OCI-LY7 (cell line): ENCODE results near the gene MYT1.

Experiments used
- EZH2phosphoT487 ChIP-seq: fragments of 200-600 bp; sonication (generic); IDR thresholded peaks from 2 replicates; pipeline ENCODE4 v1.6.1; 2018; ENCODE audit warnings: low read depth, borderline replicate concordance, mild to moderate bottlenecking, mixed run types, antibody characterized with exemption, low read length, moderate library complexity, mixed read lengths
- TF ChIP-seq, protein P1 (sequence below): fragments of 200-600 bp; sonication (generic); conservative IDR thresholded peaks from 2 replicates; pipeline ENCODE4 v1.5.1; 2014; ENCODE audit warnings: mild to moderate bottlenecking, antibody characterized with exemption, low read length, moderate library complexity, mixed read lengths

GRCh38 chr20:64165866-64166600 is 1.8 kb downstream of the MYT1 start:
- TF ChIP-seq, protein P1, sequence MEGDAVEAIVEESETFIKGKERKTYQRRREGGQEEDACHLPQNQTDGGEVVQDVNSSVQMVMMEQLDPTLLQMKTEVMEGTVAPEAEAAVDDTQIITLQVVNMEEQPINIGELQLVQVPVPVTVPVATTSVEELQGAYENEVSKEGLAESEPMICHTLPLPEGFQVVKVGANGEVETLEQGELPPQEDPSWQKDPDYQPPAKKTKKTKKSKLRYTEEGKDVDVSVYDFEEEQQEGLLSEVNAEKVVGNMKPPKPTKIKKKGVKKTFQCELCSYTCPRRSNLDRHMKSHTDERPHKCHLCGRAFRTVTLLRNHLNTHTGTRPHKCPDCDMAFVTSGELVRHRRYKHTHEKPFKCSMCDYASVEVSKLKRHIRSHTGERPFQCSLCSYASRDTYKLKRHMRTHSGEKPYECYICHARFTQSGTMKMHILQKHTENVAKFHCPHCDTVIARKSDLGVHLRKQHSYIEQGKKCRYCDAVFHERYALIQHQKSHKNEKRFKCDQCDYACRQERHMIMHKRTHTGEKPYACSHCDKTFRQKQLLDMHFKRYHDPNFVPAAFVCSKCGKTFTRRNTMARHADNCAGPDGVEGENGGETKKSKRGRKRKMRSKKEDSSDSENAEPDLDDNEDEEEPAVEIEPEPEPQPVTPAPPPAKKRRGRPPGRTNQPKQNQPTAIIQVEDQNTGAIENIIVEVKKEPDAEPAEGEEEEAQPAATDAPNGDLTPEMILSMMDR = no peak
- no peak for TF ChIP-seq EZH2phosphoT487
